Adrenal gland (tissue), 5 donors: Measurements from ENCODE around the gene SH2D6.

ENCODE experiments used
- CTCF ChIP-seq, 6 experiments: fragments of 450-650 bp in 4 of 6; fragments of 200-600 bp in 2 of 6; sonication (generic) in 1 of 6; IDR thresholded peaks; 1 replicate in 5 of 6; 2 replicates in 1 of 6; pipeline versions ENCODE4 v1.5.1 to v1.8.0; 2016 to 2021; ENCODE audit warnings: antibody characterized with exemption in 6 of 6, mild to moderate bottlenecking in 2 of 6, moderate library complexity in 1 of 6
- POLR2A ChIP-seq, 2 donors: fragments of 450-650 bp; IDR thresholded peaks; one replicate each; pipeline ENCODE4 v1.6.1; 2017; ENCODE audit warnings: antibody characterized with exemption in 2 of 2, mild to moderate bottlenecking in 2 of 2, moderate library complexity in 1 of 2
- donor health status: DM: no; HTN: no; CAD: no.

GRCh38 chr2:85446296-85447221 is 28.0 kb downstream of the SH2D6 start:
- no peak for TF ChIP-seq CTCF (IDR thresholded peaks at IDR 0.05)
- TF ChIP-seq POLR2A (IDR thresholded peaks at IDR 0.05), result no peak
